Epithelial cell of proximal tubule (primary cell): ENCODE results near the gene SSH2. TPM values are rescaled to one million over a fixed set of nuclear protein-coding genes. Genes with fewer than 3 reads are reported as not detected.

Experiments
- DNase-seq: peaks from one replicate; pipeline ENCODE4 v3.0.0-alpha.2; 2011; ENCODE audit warnings: low read depth
- H3K4me3 ChIP-seq: 2 replicates; pipeline ENCODE4 v1.5.1; 2011; ENCODE audit warnings: low read depth, mild to moderate bottlenecking, low read length
- total RNA-seq: library from RNA; depleted of rRNA; stranded (reverse); fragments of >200 nt; gene quantifications from 2 replicates; pipeline ENCODE4 v1.2.3, GENCODE V29; 2015
- TF ChIP-seq, protein P1 (sequence below): conservative IDR thresholded peaks from 2 replicates; pipeline ENCODE4 v1.5.1; 2012; ENCODE audit warnings: low read depth, mild to moderate bottlenecking, low read length

Gene SSH2
- total RNA-seq, 1 donor from 2014 or later = 15.2 TPM

DNA sequence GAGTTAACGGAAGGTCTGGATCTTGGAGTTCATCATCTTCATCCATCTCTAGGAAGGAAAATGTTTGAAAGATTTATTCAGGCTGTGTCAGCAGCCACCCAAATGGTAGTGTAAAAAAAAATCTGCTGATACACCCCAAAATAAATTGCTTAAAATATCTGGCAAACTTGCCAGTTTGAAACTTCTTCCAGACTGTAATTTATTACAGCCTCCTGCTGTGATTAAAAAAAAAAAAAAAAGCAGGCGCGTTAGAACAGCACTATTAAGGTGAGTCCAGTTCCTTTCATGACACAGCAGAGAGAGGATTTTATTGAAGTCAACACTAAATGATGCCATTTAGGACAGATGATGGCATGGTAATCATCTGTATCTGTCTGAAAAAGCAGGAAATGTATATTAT, 166.8 kb downstream of the SSH2 start:
- DNase-seq = no peak
- H3K4me3 ChIP-seq = no peak overlapping the region
- TF ChIP-seq, protein P1, sequence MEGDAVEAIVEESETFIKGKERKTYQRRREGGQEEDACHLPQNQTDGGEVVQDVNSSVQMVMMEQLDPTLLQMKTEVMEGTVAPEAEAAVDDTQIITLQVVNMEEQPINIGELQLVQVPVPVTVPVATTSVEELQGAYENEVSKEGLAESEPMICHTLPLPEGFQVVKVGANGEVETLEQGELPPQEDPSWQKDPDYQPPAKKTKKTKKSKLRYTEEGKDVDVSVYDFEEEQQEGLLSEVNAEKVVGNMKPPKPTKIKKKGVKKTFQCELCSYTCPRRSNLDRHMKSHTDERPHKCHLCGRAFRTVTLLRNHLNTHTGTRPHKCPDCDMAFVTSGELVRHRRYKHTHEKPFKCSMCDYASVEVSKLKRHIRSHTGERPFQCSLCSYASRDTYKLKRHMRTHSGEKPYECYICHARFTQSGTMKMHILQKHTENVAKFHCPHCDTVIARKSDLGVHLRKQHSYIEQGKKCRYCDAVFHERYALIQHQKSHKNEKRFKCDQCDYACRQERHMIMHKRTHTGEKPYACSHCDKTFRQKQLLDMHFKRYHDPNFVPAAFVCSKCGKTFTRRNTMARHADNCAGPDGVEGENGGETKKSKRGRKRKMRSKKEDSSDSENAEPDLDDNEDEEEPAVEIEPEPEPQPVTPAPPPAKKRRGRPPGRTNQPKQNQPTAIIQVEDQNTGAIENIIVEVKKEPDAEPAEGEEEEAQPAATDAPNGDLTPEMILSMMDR = no peak

DNA sequence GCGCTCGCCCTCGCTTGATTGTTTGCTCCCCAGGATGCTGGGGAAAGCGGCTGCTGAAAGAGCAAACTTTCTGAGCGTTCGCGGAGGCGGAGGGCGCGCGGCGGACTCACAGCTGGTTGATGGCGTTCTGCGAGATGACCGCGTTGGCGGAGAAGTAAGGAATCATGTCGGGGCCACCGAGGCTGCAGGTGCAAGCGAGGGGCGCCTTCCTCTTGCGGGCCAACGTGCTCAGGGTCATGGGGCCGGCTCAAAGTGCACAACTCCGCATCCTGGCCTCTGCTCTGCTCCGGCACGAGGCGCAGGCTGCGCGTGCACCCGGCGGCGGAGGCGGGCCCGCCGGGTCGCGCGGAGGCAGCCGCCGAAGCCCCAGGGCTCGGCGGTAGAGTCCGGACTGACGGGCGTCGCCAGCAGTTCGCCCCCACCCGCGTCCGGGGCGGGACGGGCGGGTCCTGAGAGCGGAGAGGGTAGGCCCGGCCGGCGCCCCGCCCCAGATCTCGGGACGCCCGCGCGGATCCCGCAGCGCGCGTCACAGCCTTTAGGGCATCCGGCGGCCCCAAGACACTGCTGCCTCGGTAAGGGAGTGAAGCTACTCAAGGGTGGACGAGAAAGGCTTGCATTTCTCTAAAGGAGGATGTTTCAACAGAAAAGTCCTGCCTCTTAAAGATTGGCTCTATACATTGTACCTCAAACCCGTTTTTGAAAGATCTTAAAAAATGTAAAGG, 168.8 kb downstream of the SSH2 start:
- DNase-seq = no peak
- H3K4me3 ChIP-seq = peak overlapping the region; percentile 95
- TF ChIP-seq, protein P1 = no peak

DNA sequence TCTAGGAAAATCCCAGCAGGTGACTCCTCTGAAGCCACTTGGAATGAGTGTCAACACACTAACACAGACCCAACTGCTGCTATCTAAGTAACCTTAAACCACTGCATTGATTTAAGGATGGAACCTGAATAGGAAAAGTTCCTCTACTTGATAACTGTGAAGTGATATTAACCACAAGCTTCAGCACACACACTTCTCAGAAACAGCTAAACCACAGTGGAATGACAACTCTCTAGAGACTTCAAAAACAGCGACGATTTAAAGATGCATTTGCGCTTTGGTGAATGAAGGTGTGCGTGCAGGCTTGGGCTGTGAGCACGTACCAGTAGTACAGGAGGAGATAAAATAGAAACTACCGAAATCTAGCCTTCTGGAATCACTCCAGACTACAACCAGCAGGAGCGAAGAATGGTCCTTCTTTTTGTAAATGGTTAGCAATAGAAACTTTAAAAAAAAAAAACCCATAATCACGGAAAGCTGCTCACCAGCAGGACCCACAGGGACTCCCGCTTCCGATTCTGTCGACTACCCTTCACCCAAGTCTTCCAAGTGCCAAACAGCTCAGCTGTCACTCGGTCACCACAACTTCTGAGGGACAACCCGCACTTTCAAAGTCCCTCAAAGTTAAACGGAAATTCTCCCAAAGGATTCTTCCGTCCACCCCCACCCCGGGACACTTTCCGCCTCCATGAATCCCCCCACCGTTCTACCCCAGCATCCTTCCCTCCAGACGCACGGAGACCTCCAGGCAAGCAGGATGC, 169.6 kb downstream of the SSH2 start:
- no peak for DNase-seq
- TF ChIP-seq, protein P1 = no peak

DNA sequence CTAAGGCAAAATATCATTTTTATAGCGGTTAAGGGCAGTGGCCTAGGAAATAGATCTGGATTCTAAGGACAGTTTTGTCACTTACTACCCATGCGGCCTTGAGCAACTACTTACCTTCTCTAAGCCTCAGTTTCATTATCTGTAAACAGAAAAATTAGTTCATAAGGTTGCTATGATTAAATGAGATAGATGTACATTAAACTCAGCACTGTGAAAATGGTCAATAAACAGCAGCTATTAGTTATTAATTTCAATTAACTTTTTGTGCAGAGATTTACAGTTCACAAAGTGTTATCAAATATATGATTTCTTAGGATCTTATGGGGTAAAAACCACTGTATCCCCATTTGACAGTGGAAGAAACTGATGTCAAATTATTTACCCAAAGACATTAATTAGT, 171.8 kb downstream of the SSH2 start:
- H3K4me3 ChIP-seq = no peak overlapping the region
- DNase-seq = no peak
- TF ChIP-seq, protein P1 = no peak

More for the DNA sequence above, 169.6 kb downstream of the SSH2 start:
- H3K4me3 ChIP-seq = peak overlapping the region; percentile 95

DNA sequence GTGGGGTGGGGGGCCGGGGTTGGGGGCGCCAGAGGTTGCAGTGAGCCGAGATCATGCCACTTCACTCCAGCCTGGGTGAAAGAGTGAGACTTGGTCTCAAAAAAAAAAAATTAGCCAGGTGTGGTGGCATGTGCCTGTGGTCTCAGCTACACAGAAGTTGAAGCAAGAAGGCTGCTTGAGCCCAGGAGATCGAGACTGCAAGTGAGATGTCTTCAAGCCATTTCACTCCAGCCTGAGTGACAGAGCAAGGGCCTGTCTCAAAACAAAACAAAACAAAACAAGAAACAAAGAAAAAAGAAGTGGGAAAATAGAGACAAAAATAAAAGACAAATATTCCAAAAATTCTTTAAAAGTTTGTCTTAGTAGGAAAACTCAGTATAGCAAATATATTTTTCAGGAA, 172.2 kb downstream of the SSH2 start:
- TF ChIP-seq, protein P1 = no peak
- H3K4me3 ChIP-seq = no peak overlapping the region
- no peak for DNase-seq

DNA sequence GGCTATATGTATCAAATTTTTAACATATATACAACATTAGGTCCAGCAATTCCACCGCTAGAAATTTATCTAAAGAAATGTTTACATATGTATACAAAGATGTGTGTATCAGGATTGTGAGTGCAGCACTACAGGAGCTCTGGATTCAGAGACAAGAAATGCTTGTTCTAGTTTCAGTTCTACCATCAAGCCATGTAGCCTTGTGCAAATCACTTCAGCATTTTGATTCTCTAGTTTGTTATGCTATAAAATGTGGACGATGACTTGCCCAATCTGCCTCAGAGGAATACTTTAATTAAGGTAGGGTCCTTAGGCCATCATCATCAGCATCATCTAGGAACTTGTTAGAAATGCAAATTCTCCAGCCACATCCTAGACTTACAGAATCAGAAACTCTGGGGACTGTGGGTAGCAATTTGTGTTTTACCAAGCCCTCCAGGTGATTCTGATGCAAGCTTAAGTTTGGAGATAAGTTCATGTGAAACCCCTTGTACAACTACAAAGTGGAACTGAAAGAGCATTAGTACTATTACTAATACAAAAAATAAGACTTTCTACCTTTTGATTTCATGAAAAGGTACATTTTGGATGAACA, 176.1 kb downstream of the SSH2 start:
- no peak overlapping the region for H3K4me3 ChIP-seq
- DNase-seq = no peak
- TF ChIP-seq, protein P1 = no peak
